Activated T-cell treated with anti-CD3 and anti-CD28 coated beads for 4 hours (primary cell): ENCODE results near the gene TRNT1.

Experiments
- DNase-seq: peaks from one replicate; pipeline ENCODE4 v3.0.0-alpha.2; 2020

TRNT1 gene

DNA sequence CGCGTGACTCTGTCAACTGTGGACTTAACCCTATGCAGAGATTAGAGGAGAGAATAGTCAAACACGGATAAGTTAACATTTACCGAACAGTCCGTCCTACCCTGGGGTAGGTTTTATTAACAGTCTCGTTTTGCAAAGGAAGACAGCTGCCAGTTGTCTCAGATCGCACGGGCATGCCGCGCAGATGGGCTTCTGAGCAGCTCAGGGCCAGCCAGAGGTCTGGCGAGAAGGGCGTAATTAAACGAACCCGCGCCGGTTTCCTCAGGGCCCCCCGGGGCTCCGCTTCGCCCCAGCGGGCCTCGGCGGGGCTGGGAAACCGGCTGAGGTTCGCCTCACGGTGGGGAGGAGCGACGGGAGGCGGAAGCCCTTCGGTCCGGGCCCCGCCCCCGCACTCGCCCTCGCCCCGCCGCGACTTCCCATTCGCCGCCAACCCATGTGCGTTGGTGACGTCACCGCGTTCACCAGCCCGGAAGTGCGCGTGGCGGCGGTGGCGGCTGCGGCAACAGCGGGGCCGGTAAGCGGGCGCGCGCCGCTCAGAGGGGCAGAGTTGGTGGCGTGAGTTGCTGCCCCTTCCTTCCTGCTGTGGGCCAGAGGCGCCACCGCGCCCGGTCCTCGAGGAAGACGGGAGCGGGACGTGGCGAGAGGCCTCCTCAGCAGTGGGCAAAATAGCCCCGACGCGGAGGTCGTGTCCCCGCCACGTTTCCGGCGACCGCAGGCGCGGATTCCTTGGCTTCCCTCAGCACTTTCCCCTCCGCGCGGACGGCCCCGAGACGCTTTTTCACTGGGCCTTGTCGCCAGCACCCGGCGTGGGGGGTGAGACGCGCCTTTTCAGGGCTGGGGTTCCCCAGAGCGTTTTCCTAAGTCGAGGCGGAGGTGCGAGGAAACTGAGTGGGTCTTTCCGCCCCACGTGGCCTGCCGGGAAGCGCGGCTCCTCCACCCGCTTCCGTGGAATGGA is at the start of gene TRNT1:
Gene TRNT1, plus strand, starts transcription at position 464 of the 955 bp plus-strand sequence. CDS start 2,101 bp downstream, outside the sequence.
- peak; percentile 97 for DNase-seq

DNA sequence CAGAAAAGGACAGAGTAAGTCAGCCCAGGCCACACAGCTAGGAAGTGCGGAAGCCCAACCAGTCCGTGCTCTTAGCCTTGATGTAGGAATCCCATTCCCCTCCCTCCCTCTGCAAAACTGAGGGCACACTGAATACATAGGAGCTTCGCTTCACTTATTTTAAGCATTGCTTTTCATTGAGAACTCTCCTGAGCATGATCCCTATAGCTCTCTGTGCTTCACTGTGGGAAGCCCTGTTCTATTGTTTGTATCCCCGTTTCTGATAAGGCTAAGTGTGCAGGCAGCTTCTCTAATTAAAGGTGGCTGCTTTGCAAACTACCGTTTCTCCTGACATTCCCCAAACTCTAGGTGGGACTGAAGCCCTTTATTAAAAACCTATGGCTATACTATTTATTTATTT is 46.4 kb upstream of the TRNT1 start:
- DNase-seq: no peak

DNA sequence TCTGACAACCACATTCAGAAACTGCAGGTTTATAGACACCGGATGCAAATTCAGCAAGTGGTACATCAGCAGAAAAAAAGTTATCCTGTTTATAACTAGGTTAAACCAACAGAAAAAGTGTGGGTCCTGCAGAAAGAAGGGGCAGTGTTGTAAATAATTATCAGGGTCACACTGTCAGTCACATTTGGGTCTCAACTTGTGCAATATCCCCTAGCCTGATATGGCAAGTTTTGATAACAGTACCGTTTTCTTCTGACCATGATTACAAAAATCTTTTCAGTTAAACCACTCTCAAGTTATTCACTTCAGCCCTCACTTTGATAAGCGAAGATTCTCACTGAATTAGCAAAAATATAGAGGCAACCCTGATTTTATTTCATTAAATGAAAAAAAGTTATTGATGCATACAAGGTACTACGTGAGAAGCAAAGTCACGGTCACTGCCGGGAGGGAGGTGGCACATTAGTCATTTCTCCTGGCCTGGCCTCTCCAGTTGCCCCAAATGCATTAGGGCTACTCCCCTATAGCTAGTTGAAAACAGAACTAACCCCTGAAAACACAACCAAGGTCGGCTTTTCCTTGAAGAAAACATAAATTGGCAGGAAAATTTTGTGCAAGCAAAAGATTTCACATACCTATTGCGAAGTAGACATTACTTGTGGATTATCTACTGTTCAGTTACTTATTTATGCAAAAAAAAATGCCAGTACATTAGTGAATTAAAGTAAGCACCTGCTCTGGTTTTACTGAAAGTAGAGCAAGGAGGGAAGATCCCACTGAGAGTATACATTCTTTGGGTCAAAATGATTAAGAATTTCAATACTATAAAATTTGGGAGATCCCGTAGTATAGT is 45.1 kb upstream of the TRNT1 start:
- DNase-seq: no peak

DNA sequence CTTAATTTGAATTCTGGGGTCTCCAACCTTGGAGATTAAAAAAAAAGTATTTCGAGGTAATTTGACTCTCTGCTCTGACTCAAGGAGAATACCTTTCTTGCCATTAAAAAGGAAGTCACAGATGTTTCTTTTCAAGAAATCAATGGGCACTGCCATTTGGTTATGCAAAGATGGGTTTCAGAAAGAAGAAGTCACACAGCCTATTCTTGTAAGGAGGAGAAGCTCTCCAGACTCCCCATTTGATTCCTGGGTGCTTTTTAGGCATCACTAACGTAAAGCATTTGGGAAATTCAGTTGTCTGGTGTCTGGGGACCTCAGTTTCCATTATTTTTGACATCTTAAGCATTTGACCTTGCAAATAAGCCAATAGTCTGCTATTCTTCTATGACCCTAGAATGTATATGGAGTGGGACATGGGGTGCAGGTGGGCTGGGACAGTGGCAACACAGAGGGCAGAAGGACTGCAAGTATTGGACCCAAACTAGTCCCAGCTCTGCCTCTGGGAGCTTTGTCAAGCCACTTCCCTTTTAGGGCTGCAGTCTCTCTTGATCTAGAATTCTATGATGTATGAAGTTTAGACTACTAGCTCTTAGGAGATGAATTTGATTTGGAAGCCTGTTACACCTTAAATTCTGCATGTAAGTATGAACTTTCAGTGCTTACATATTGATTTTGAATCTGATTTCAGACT is 44.4 kb upstream of the TRNT1 start:
- no peak for DNase-seq

DNA sequence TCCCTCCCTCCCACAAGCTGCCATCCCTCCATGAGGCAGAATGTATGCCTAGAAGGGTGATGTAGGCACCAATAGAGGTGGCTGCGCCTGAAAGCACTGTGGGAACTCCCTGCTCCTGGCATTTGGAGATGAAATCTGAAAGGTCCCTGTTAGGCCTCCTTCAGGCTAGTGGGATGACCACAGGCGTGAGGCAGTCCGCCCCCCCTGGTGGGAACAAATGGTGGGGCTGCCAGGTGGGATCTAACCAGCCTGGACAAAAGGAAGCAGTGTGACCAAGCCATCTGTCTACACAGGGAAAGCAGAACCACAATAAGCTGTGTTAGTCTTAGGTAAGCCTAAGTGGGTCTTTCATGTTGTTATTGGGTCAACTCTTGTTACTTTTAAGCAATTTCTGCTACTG is 41.9 kb upstream of the TRNT1 start:
- DNase-seq: no peak

DNA sequence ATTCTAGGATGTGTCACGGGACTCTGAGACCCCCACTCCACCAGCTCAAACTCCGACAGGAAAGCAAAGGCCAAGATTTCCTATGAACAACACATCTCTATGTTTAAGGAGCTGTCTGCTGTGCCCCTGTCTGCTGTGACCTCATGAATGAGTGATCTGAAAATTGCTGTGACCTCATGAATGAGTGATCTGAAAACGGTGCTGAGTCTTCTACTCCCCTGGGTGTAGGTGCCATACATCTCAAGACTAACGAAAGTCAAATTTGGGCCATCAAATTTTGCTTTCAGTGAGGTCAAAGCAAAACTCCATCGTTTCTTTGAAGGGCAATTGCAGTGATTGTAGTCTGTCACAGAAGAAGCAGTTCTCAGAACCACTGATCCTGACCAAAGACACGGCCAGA is 41.0 kb upstream of the TRNT1 start:
- DNase-seq: no peak

DNA sequence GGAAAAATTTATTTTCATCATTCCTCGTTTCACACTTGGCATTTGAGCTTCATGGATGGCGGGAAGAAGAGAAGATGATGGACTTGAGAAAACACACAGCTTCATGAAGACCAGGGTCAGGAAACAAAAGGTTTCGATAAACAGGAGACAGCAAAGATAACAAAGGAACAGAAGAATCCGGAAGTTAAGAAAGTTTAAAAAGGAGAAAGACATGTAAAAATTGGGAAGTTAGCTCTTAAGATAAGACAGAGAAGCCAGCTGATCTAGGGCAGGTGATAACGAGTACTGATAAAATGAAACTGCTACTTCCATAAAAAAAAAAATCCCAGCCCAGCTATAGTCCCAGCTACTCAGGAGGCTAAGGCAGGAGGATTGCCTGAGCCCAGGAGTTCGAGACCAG is 40.5 kb upstream of the TRNT1 start:
- no peak for DNase-seq

DNA sequence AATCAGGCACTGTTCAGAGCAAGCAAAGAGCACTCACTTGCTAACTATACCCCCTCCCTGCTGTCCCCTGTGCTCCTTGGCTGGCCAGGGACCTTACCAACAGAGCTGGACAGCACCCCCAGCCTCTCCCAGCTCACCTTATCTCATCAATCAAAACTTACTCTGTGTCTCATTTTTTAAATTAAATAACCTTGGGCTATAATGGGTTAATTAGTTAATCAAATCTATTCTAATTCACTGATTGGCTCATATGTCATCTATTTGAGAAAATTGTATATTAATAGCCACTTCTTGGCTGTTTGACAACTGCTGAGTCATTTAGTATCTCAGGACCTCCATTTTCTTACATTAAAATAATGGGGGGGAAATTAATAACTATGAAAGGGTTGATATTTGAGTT is 39.5 kb upstream of the TRNT1 start:
- no peak for DNase-seq

DNA sequence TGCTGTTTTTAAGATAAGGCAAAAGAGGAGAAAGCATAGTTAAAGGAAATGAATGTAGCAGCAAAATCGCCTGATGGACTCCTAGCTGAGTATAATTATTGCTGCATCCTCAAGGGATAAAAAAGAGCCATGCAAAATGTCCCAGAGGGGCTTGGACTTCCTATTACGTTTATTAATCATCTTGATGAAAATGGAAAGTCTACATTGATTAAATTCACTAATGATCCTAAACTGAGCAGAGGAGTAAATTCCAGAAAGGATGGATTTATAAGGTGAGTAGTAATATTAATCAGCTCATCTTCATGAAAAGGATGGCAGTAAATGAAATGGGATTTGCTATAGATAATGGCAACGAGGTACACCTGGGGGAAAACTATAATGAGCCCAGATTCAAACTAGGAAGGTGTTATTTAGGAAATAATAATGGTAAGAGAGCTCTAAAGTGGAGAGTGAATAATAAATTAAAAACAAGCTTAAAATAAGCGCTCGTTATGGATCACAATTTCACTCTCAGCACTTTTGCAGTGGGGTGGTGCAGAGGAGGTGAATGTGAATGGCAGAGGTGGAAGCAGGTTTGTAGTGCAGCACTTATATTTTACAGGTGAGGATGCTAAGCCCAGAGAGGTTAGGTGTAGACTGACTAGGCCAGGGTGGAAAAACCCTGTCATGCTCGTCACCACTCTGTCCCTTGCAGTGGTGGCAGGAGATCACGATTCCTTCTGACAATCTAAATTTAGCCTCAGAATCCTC is 38.8 kb upstream of the TRNT1 start:
- DNase-seq: no peak

DNA sequence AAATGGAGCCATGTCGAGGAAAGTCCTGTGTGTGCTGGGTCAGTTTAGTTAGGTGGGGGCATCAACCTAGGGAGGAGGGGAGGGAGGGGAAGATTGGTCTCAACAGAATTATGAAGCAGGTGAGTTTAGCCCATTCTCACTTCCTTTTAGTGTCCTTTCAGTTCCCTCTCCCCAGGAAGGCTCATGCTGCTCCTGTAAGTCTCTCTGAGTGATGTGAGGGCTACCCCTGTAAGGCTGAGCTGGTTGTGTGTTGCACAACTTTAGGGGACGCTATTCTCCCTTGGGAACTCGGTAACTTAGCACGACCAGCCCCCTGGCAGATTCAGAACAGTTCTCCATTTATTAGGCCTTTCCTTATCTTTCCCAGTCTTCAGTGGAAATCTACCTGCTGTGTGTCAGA is 37.7 kb upstream of the TRNT1 start:
- no peak for DNase-seq

DNA sequence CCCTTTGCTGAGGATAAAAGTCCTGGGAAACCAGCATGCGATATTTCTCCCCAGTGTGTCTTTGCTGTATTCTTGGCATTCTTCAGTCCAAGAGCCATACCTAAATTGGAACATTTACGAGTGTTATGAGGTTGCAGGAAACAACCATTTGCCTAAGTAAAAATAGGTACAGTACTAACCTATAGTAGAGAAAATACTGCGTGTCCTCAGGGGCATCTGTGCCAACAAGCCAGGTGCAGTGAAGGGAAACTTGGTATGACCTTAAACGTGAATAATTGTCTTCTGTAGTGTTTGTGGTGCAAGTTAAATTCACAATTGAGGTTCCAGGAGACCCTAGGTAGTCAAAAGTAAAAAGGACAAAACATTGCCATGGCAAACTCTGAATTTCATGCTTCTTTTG is 28.8 kb upstream of the TRNT1 start:
- no peak for DNase-seq

DNA sequence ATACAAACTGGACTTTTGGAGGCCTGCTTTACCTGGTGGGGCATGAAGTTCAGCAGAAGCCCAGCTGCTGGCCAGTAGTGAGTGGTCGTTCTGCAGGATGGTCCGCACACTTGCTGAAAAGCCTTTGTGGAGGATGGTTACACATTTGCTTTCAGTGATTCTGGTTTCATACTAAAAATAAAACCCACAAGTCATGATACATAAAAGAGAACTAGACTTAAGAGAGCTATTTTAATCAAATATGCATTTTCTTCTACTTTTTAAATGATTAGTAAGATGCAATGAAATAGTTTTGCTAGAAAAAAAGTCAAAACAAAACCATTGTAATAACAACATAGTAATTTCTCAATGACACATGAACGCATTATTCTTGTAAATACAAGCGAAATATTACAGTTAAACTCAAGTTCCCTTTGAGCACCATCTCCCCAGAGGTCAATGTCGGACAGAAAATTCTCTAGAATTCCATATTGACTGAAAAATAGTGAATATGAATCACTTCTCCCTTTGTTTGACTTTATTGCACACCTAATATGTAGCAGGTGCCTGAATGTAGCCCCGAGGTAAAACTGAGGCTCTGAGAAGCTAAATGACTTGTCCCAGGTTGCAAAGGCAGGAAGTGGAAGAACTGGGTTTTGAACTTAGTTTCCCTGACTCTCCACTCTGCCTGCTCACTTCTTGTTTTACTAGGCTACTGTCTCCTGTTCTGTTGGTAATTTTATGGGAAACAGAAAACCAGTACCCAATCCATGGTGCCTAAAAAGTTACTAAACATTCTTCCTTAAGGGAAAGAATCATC is 24.9 kb upstream of the TRNT1 start:
- DNase-seq: no peak

DNA sequence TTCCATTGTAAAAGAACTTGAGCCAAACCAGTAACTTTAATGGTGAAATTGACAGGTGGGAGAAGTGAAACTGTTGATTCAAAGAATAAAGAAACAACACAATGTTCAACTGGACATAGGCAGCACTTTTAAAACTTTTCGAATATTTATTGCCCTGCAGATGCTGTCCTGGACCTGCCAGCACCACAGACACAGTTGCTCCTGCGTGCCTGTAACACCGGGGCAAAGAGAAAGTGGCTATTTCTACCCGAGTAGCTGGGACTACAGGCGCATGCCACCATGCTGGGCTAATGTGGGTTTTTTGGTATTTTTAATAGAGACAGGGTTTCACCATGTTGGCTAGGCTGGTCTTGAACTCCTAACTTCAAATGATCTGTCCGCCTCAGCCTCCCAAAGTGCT is 24.0 kb upstream of the TRNT1 start:
- DNase-seq: no peak

DNA sequence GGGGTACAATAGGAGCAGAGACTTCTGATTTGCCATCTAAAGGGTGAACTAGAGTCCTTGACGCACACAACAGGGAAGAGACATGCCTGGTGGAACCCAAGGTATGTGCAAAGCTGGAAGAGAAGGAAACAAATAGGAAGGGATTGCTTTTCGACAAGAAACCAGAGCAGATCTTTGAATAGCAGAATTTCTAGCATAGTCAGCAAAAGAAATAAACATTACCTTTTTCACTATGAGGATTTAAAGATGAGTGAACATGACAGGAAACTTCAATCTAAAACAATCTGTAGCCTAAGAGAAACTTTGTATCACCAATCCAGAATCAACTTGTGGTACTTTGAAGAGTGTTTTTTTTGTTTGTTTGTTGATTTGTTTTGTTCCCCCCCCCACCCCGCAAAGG is 21.5 kb upstream of the TRNT1 start:
- DNase-seq: no peak

DNA sequence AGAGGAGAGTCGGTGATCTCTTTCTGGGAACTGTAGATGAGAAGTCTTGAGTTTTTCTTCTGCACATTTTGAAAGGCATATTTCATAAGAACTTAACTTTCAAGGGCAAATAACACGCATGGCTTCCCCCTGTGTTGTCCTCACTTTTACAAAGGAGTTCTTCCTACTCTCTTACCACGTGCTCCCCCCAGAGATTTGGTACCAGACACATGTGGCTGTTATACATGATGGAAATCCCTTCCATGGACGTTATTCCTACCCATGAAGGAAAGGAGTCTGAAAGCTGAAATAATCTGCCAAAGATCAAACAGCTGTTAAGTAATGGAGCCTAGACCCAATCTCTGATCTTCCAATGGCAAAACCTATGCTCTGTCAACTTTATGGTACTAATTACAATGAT is 20.9 kb upstream of the TRNT1 start:
- no peak for DNase-seq

DNA sequence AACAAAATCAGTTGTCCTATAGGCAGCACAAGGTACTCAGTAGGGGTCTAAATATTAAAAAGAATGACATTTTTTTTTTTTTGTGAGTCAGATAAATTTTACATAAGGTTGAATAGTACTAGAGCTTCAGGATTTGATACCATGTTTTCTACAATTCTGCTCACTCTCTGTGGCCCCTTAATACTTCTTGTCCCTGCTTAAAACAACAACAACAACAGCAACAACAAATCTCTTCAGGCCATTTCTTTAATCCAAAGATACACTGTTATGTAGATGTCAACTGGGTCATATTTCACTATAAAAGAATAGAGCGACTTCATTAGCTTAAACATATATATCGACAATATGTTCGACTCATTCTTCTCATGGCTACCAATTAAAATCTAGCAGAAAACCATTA is 19.6 kb upstream of the TRNT1 start:
- DNase-seq: no peak

DNA sequence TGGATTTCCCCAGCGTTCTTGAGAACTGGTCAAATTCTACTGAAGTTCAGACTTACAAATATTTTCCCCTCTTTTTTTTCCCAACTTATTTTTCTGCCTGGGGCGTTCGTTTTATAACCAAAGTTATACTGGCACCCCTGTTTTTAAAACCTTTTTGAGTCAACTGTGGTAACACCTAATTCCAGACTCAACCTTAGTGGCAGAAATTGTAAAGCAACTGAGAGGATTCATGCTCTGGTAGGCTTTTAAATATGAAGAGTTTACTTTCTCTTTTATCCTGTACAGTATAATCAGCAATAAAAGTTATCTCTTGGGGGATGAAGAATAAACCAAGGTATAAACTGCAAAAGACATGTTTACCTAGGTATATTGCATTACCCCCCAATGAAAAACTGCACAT is 18.9 kb upstream of the TRNT1 start:
- DNase-seq: no peak

DNA sequence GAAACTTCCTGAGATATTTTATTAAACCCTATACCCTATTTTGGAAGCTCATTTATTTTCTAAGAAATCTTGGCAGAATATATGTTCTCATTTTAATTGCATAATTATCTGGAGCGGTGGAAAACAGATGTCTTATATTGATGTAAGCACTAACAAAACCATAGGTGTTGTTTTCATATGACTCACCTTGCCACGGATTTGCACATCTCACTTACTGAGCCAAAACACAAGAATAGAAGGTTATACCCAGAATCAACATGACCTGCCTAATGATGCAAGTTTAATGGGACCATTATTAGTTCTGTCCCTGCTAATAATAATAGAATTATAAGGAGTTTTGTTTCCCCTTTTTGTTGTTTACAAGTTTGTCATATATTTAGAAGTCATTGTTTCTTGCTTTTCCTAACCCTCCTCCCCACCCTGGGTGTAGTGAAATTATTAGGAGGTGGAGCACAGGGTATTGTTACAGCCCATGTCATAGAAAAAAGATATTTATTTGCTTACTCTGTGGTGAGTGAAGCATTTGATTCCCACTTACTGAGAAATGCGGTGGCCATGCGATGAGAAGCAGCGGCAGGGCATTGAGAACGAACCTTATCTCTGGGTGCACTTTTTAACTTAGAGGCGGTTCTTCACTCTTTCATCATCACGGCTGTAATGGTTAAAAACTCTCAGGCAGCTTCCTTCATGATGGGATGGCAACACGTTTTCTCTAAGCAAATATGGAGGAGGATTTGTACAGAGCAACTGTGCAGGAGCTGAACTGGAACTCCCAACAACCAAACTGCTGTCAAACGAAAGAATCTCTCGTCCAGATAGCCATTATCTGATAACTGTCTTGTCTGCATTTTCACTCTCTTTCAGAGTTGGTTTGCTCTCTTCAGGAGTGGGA is 17.1 kb upstream of the TRNT1 start:
- no peak for DNase-seq

DNA sequence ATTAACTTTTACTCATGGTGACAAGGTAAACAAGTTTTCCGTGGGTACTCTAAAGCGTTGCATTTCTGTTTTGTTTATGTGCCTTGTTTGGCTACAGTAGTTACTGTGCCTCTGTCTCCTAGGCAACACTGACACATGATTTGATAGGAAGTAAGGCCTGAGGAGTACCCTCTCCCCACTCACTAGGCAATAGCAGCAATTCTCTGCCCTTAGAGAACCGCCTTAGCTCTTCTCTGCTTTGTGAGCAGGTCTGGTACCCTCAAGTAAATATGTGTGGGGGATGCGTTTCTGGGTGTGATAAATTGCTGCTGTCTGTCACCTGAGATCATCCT is 16.5 kb upstream of the TRNT1 start, which contains the start of gene IL5RA:
Gene IL5RA, minus strand, starts transcription at position 76 of the 332 bp plus-strand sequence. CDS start 5,390 bp downstream, outside the sequence.
- no peak for DNase-seq

DNA sequence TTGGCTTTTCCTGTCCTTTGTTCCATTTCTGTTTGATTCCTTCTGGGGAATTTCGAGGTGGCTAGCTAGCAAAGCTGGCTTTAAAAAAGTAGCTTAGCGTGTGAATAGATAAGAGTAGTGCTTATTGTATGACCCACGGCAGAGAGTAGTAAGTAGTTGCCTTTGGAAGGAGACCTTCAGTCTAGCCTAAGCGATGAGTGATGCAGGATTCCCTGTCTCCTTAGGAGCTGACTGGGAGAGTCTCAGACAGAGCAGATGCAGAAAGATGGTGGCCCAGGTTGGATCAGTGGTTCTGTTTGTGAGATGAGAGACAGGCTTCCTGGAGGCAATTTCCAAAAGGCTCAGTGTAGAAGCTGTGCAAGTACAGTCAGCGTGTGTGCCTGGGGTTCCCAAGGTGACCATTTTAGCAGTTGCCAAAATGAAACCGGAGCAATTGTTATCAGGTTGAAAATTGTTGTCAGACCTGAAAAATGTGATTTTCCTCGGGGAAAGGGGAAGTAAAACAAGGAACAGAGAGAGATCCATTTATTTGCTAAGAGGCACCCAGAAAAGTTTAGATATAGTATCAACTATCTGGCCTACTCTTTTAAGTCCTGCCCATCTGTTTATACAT is 15.9 kb upstream of the TRNT1 start:
- DNase-seq: no peak
